ENCODE measurements around the gene DLG2.

DNA sequence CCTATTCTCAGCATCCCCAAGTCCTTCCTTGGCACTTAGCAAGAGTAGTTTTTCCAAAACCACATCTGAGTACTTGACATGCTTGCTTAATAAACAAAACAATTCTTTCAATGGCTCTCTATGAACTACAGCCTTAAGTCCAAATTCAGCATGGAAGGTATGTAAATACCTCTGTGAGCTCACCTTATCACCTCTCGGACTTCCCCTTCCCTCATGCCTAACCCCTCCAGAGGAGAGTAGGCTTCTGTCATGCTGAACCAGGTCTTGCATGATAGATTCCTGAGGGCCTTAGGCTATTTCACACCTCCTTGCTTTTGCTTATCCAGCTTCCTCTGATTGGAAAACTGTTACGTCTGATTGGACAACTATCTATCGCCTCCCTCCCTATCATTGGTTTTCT lies 2028.1 kb downstream of the DLG2 start:
- TF ChIP-seq, protein P1, sequence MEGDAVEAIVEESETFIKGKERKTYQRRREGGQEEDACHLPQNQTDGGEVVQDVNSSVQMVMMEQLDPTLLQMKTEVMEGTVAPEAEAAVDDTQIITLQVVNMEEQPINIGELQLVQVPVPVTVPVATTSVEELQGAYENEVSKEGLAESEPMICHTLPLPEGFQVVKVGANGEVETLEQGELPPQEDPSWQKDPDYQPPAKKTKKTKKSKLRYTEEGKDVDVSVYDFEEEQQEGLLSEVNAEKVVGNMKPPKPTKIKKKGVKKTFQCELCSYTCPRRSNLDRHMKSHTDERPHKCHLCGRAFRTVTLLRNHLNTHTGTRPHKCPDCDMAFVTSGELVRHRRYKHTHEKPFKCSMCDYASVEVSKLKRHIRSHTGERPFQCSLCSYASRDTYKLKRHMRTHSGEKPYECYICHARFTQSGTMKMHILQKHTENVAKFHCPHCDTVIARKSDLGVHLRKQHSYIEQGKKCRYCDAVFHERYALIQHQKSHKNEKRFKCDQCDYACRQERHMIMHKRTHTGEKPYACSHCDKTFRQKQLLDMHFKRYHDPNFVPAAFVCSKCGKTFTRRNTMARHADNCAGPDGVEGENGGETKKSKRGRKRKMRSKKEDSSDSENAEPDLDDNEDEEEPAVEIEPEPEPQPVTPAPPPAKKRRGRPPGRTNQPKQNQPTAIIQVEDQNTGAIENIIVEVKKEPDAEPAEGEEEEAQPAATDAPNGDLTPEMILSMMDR (IDR thresholded peaks at IDR 0.05; ENCODE audit: extremely low read depth in 1 of 2, insufficient read depth in 1 of 2, low read depth in 1 of 2, low read length in 2 of 2), result no peak
- TF ChIP-seq MYC (IDR thresholded peaks at IDR 0.05; ENCODE audit: low read depth, low read length) (no peak), GATA2 (IDR thresholded peaks at IDR 0.05; ENCODE audit: insufficient read depth, insufficient read length, low read depth, low read length) (no peak), POLR2AphosphoS5 (IDR thresholded peaks at IDR 0.05; ENCODE audit: insufficient read depth, low read depth, low read length) (no peak), POLR2A (IDR thresholded peaks at IDR 0.05; ENCODE audit: low read depth, low read length) (no peak), EZH2 (IDR thresholded peaks at IDR 0.05; ENCODE audit: borderline replicate concordance, low read depth, low read length, severe bottlenecking) (no peak)
